ENCODE measurements around the gene LLGL1. TPM values are rescaled to one million over a fixed set of nuclear protein-coding genes. Genes with fewer than 3 reads are reported as not detected.

The LLGL1 gene
- total RNA-seq, 2 experiments from 2014 or later: 13.7 to 15.2 TPM

DNA sequence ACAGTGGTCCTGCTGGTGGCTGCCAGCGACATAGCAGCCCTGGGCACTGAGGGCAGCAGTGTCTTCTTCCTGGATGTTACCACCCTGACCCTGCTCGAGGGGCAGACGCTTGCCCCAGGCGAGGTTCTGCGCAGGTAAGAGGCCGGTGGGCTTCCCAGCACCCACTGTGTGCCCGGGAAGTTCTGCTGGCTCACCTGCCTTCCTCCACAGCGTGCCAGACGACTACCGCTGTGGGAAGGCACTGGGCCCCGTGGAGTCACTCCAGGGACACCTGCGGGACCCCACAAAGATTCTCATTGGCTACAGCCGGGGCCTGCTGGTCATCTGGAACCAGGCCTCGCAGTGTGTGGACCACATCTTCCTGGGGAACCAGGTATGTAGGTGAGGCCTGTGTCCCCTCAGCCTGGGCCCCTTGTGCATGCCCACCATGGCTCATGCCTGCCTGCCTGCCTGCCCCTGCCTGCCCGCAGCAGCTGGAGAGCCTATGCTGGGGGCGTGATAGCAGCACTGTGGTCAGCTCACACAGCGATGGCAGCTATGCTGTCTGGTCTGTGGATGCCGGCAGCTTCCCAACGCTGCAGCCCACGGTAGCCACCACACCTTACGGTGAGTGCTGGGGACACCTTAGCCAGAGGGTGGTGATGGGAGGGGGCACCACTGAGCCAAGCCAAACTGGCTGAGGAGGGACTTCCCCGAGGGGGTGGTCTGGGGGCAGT is 8.5 kb downstream of the LLGL1 start:
- DNase-seq: no peak
- no peaks in the 10 kb centered on the region for H3K9me3 Mint-ChIP-seq
- no peaks in the 10 kb centered on the region for H3K27me3 Mint-ChIP-seq
- no peak overlapping the region for H3K4me3 Mint-ChIP-seq
- H3K4me1 Mint-ChIP-seq: peaks cover 8% of the 10 kb centered on the region
- peaks cover 6% of the 10 kb centered on the region for H3K36me3 Mint-ChIP-seq
- H3K27ac Mint-ChIP-seq: no peak overlapping the region

DNA sequence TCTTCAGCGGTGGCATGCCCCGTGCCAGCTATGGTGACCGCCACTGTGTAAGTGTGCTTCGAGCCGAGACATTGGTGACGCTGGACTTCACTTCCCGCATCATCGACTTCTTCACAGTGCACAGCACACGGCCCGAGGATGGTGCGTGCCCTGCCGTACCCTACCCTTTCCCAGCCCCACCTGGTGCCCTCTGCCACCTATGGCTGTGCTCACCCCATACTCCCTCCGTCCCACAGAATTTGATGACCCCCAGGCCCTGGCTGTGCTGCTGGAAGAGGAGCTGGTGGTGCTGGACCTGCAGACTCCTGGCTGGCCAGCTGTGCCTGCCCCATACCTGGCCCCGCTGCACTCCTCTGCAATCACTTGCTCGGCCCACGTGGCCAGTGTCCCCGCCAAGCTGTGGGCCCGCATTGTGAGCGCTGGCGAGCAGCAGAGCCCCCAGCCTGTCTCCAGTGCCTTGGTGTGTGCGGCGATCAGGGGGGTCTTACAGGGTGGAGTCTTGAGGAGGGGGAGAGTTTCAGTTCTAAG is 9.5 kb downstream of the LLGL1 start:
- H3K27ac Mint-ChIP-seq: no peak overlapping the region
- H3K4me3 Mint-ChIP-seq: no peak overlapping the region
- H3K36me3 Mint-ChIP-seq: peaks cover 6% of the 10 kb centered on the region
- no peaks in the 10 kb centered on the region for H3K9me3 Mint-ChIP-seq
- H3K27me3 Mint-ChIP-seq: no peaks in the 10 kb centered on the region
- H3K4me1 Mint-ChIP-seq: peaks cover 8% of the 10 kb centered on the region
- DNase-seq: no peak

DNA sequence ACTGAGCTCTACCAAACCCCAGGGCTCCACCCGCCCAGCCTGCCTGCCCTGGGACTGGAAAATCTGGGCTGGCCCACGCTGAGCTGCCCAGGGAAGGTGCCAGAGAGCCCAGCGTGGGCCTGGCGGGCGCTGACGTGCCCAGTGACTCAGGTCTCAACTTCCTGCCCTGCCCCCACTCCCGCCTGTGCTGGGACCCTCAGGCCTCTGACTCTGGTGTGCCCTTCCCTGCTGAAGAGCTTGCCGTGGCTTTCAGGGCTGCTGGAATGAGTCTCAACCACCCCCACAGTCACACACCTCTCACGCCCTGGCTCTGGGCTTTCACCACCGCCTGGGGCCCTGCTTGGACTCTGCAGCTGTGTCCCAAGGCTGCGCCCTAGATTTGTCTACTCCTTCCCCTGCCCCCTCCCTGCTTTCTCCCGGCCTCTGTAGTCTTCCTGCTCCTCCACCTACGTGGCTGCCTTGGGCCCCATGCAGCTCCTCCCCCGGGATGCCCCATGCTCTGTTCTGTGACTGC is 10.4 kb downstream of the LLGL1 start:
- H3K4me3 Mint-ChIP-seq: no peak overlapping the region
- H3K27me3 Mint-ChIP-seq: no peaks in the 10 kb centered on the region
- peaks cover 6% of the 10 kb centered on the region for H3K36me3 Mint-ChIP-seq
- H3K9me3 Mint-ChIP-seq: no peaks in the 10 kb centered on the region
- peak overlapping the region; percentile 63 for H3K27ac Mint-ChIP-seq
- DNase-seq: peak; percentile 46
- H3K4me1 Mint-ChIP-seq: peaks cover 8% of the 10 kb centered on the region

DNA sequence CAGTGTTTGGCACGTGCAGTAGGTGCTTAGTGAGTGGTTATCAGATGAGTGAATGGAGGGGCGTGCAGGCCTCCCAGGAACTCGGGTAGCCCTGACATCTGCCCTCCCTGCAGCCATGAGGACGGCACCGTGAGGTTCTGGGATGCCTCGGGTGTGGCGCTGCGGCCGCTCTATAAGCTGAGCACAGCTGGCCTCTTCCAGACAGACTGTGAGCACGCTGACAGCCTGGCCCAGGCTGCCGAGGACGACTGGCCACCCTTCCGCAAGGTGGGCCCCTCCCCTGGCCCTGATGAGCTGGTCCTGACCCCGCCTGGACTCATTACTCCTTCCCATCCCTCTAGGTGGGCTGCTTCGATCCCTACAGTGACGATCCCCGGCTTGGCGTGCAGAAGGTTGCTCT is 11.1 kb downstream of the LLGL1 start:
- Mint-ChIP-seq H3K36me3 (peaks cover 6% of the 10 kb centered on the region), H3K4me3 (no peak overlapping the region), H3K4me1 (peaks cover 8% of the 10 kb centered on the region), H3K9me3 (no peaks in the 10 kb centered on the region), H3K27ac (no peak overlapping the region), H3K27me3 (no peaks in the 10 kb centered on the region)
- DNase-seq: no peak

DNA sequence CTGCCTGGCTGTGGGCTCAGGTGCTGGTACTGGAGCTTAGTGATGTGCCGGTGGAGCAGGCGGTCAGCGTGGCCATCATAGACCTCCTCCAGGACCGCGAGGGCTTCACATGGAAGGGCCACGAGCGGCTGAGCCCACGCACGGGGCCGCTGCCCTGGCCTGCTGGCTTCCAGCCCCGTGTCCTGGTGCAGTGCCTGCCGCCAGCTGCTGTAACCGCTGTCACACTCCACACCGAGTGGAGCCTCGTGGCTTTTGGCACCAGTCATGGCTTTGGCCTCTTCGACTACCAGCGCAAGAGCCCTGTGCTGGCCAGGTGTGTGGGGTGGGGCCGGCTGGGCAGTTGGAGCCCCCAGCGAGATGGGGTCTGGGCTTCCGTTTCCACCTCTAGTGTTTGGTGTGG is 12.0 kb downstream of the LLGL1 start:
- H3K36me3 Mint-ChIP-seq: peaks cover 6% of the 10 kb centered on the region
- H3K27me3 Mint-ChIP-seq: no peaks in the 10 kb centered on the region
- H3K4me1 Mint-ChIP-seq: peaks cover 8% of the 10 kb centered on the region
- H3K9me3 Mint-ChIP-seq: no peaks in the 10 kb centered on the region
- no peak overlapping the region for H3K27ac Mint-ChIP-seq
- no peak overlapping the region for H3K4me3 Mint-ChIP-seq
- no peak for DNase-seq

DNA sequence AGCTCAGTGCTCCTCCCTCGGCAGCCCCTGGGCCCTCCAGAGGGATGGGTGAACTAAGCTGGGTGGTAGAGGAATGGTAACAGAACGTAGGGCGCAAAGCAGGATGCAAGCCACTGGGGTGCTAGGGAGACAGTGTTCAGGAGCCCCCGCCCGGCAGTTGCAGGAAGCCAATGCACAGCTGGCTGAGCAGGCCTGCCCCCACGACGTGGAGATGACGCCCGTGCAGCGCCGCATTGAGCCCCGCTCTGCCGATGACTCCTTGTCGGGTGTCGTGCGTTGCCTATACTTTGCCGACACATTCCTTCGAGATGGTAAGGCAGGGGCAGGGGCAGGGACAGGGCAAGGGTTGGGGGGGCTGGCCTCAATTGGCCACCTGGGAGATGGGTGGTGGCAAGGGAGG is 12.9 kb downstream of the LLGL1 start:
- no peaks in the 10 kb centered on the region for H3K27me3 Mint-ChIP-seq
- H3K36me3 Mint-ChIP-seq: peaks cover 6% of the 10 kb centered on the region
- no peaks in the 10 kb centered on the region for H3K9me3 Mint-ChIP-seq
- H3K4me3 Mint-ChIP-seq: no peak overlapping the region
- no peak for DNase-seq
- no peak overlapping the region for H3K27ac Mint-ChIP-seq
- H3K4me1 Mint-ChIP-seq: peaks cover 8% of the 10 kb centered on the region

DNA sequence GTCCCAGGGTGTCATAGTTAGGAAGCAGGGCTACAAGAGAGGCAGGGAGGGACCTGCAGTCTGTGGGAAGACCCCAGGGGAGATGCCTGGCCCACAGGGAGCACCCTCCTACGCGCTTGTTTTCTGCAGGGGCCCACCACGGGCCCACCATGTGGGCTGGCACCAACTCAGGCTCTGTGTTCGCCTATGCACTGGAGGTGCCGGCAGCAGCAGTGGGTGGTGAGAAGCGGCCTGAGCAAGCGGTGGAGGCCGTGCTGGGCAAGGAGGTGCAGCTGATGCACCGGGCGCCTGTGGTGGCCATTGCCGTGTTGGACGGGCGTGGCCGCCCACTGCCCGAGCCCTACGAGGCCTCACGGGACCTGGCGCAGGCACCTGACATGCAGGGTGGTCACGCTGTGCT is 15.0 kb downstream of the LLGL1 start:
- no peaks in the 10 kb centered on the region for H3K9me3 Mint-ChIP-seq
- H3K36me3 Mint-ChIP-seq: peaks cover 9% of the 10 kb centered on the region
- no peak for DNase-seq
- H3K4me1 Mint-ChIP-seq: peaks cover 8% of the 10 kb centered on the region
- H3K4me3 Mint-ChIP-seq: no peak overlapping the region
- H3K27ac Mint-ChIP-seq: no peak overlapping the region
- no peaks in the 10 kb centered on the region for H3K27me3 Mint-ChIP-seq

DNA sequence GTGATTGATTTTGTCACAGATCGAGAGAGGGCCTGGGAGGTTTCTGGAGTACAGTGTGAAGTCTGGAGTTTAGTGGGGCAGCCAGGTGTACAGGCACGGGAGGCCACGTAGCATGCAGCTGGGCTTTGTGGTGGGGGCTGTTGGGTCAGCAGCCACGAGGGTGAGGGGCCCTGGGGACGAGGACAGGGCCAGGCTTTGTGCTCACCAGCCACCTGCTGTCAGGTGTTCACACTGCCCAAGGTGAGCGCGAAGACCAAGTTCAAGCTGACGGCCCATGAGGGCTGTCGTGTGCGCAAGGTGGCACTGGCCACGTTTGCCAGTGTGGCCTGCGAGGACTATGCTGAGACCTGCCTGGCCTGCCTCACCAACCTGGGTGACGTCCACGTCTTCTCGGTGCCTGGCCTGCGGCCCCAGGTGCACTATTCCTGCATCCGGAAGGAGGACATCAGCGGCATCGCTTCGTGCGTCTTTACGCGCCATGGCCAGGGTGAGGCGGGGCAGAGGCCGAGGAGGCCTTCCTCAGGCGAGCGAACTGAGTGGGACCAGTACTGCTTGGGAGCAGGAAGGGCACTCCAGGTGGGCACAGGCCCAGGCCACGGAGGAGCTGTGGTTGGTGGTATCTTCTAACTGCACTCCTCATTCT is 15.9 kb downstream of the LLGL1 start:
- Mint-ChIP-seq H3K4me3 (no peak overlapping the region), H3K27ac (no peak overlapping the region), H3K36me3 (peaks cover 9% of the 10 kb centered on the region), H3K9me3 (no peaks in the 10 kb centered on the region), H3K4me1 (peaks cover 2% of the 10 kb centered on the region), H3K27me3 (no peaks in the 10 kb centered on the region)
- no peak for DNase-seq

DNA sequence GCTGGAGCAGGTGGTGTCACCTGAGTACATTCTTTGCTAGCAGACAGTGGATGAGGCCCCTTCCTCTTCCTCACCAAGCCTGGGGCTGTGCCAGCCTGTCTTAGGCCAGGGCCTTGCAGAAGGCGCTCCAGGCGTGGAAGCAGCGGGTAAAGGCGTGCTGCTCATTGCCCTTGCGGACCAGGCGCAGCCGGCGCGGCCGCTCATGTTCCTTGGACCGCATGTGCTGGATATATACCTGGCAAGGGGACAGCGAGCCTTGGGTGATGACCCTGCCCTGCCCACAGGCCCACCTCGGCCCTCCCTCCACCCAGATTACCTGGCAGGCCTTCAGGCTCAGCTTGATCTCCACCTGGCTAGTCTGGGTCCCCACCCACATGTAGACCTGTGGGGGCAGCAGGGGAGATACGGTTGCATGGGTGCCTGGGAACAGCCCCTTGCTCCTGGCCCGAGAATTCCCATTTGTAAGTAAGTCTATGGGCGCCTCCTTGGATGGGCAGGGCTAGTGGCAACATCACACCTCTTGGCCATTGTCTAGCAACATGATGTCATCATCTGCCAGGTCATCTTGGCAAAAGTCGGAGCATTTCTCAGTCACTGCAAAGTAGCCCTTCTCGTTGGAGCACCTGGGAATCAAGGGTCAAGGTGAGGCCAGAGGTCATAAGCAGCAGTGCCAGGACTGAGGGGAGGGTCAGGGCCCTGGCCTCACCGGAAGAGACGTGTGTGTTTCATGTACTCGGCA is 19.8 kb downstream of the LLGL1 start:
- H3K36me3 Mint-ChIP-seq: peaks cover 12% of the 10 kb centered on the region
- no peaks in the 10 kb centered on the region for H3K9me3 Mint-ChIP-seq
- no peaks in the 10 kb centered on the region for H3K27me3 Mint-ChIP-seq
- H3K4me1 Mint-ChIP-seq: no peaks in the 10 kb centered on the region
- no peak overlapping the region for H3K27ac Mint-ChIP-seq
- no peak overlapping the region for H3K4me3 Mint-ChIP-seq
- DNase-seq: no peak

DNA sequence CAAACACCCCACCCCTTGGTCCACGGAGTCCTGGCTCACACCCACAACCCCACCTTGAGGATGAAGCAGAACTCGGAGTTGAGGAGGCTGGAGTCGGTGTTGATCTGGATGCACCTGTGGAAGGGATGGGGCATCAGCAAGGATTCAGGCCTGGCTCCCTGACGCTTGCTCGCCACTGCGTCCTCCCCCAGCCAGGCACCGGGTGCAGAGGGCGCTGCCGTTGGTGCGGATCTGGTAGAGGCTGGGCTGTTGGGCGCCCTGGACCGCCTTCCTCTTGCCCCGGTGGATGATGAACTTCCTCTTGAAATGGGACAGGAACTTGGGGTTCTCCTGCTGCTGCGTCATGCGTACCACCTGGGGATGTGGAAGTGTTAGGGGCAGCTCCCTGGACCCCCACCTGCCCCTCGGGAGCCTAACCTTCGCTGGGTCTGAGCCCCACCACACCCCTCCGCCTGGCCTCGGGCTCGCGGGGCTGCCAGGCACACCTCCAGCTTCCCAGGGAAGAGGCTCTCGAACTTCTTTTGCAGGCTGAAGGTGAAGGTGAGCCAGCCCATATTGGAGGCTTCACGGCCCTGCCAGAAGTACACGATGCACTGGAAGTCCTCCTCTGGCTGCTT is 20.8 kb downstream of the LLGL1 start:
- no peaks in the 10 kb centered on the region for H3K9me3 Mint-ChIP-seq
- H3K27me3 Mint-ChIP-seq: no peaks in the 10 kb centered on the region
- peaks cover 12% of the 10 kb centered on the region for H3K36me3 Mint-ChIP-seq
- no peak for DNase-seq
- H3K27ac Mint-ChIP-seq: no peak overlapping the region
- no peak overlapping the region for H3K4me3 Mint-ChIP-seq
- H3K4me1 Mint-ChIP-seq: no peaks in the 10 kb centered on the region

DNA sequence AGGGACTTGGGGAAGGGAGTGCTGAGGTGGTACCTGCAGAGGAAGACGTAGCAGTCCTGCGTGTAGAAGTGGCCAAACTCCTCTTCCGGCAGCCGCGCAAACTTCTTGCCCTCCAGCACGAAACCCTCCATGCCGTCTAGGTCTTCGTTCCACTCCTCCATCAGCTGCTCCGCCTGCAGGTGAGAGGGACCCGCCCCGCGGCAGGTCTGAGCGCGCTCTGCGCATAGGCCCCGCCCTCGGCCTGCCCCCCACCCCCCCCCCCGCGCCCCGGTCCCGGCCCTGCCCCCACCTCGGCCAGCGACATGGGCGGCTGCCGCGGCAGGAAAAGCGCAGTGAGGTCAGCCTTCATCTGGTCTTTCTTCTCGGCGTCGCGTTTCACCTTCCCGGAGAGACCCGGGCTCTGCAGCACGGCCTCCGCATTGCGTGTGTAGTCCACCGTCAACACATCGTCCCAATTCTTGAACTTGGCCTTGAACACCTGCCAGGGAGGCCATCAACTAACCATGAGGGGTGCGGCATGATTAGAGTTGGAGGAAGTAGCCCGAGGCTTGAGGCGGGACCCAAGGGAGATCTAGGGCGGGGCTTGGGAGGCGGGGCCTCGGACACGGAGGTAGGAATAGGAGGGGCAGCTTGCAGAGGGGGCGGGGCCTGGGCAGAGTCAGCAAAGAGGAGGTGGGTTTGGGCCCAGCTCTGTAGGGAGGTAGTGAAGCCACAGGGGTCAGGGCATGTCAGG is 21.6 kb downstream of the LLGL1 start:
- DNase-seq: peak; percentile 51
- H3K9me3 Mint-ChIP-seq: no peaks in the 10 kb centered on the region

DNA sequence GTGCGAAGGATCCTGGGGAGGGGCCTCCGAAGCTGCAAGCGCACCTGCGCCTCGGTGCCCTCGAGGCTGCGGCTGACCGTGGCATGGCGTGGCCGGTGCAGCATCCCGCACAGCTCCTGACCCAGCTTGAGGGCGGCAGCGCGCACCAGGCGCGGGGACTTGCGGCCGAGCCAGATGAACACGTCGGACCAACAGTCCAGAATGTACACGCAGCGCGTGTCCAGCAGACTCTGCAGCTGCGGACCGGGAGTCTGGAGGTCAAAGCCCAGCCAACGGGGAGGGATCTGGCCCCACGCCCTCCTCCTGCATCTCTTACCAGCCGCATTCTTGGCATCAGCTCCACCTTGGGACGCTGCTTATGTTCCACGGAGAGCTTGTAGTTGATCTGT is 22.2 kb downstream of the LLGL1 start:
- no peak overlapping the region for H3K27ac Mint-ChIP-seq
- H3K4me3 Mint-ChIP-seq: no peak overlapping the region
- H3K27me3 Mint-ChIP-seq: no peaks in the 10 kb centered on the region
- no peaks in the 10 kb centered on the region for H3K9me3 Mint-ChIP-seq
- no peaks in the 10 kb centered on the region for H3K4me1 Mint-ChIP-seq
- no peak for DNase-seq
- H3K36me3 Mint-ChIP-seq: peaks cover 12% of the 10 kb centered on the region

More for the DNA sequence above, 21.6 kb downstream of the LLGL1 start:
- peaks cover 12% of the 10 kb centered on the region for H3K36me3 Mint-ChIP-seq
- H3K27ac Mint-ChIP-seq: peak overlapping the region; percentile 28
- H3K27me3 Mint-ChIP-seq: no peaks in the 10 kb centered on the region
- no peak overlapping the region for H3K4me3 Mint-ChIP-seq
- no peaks in the 10 kb centered on the region for H3K4me1 Mint-ChIP-seq

DNA sequence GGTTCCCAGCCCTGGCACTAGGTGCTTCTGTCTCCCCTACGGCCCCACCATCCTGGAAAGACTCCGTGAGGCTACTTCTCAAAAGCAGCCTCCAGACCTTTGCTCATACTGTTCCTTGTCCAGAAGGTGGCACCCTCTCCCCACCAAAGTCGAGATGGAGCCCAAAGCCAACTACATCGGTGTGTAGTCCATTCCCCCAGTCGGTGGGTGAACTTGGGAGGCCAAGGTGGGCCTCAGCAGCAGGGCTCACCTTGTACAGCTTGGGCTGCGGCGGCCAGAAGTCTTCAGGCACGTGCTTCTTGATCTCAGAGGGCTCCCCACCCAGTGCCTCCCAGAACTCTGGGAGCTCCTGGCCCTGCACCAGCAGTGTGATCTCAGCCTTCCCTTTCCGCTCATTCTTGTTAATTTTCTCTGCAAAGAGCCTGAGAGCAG is 22.9 kb downstream of the LLGL1 start:
- DNase-seq: peak; percentile 67

DNA sequence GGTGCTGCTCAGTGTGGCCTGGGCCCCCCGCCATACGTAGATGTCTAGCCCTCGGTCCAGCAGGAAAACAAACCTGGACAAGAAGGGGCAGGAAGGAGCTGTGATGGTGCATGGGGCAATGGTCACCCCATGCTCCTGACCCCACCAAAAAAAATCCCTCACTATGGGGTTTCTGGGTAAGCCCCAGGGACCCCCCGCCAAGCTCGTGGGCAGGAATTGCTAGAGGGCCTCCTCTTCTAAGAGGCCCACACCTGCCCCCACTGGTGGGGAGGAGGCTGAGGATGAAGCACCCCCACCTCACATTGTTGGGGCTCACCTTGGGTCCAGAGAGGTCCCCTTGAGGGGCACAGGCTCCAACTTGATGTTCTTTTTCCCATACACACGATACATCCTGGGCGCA is 23.4 kb downstream of the LLGL1 start:
- Mint-ChIP-seq H3K27ac (peak overlapping the region; percentile 56), H3K4me1 (no peaks in the 10 kb centered on the region), H3K36me3 (peaks cover 15% of the 10 kb centered on the region), H3K27me3 (no peaks in the 10 kb centered on the region), H3K9me3 (no peaks in the 10 kb centered on the region), H3K4me3 (no peak overlapping the region)
- no peak for DNase-seq

More for the DNA sequence above, 22.9 kb downstream of the LLGL1 start:
- Mint-ChIP-seq H3K4me1 (no peaks in the 10 kb centered on the region), H3K36me3 (peaks cover 12% of the 10 kb centered on the region), H3K27me3 (no peaks in the 10 kb centered on the region), H3K27ac (peak overlapping the region; percentile 56), H3K9me3 (no peaks in the 10 kb centered on the region), H3K4me3 (no peak overlapping the region)

Measured in activated naive CD8-positive, alpha-beta T cell treated with anti-CD3 and anti-CD28 coated beads for 36 hours (primary cell).